GM21381 (cell line): Measurements from ENCODE around the gene TYK2.
A peak's percentile ranks its signal among the peaks of the same experiment; 100 is the strongest.
"Not testable (repeated sequence)": the region's sequence is repeated elsewhere in the genome, so short reads cannot be mapped to it uniquely, and the experiment has no call there.

Source experiments
- ATAC-seq: cut with Tn5 transposase; IDR thresholded peaks from one replicate; pipeline ENCODE4 v1.9.1; 2021; ENCODE audit warnings: mild to moderate bottlenecking, moderate library complexity; ENCODE audit not compliant: unreplicated experiment

The TYK2 gene

GRCh38 chr19:10336725-10337124, 43.6 kb downstream of the TYK2 start:
- not testable (repeated sequence) for ATAC-seq

GRCh38 chr19:10335352-10335985, 44.9 kb downstream of the TYK2 start:
- no peak for ATAC-seq

- ATAC-seq, result no peak
Observed at GRCh38 chr19:10334588-10335351, 45.6 kb downstream of the TYK2 start.

- ATAC-seq, result peak; percentile 8
Observed at GRCh38 chr19:10333758-10334587, 46.4 kb downstream of the TYK2 start.

GRCh38 chr19:10332965-10333757, 47.2 kb downstream of the TYK2 start, which contains the start of gene RAVER1:
Gene RAVER1, minus strand, starts transcription at chr19:10333529. Its CDS starts 22 bp downstream, at chr19:10333507.
- peak; percentile 88 for ATAC-seq

GRCh38 chr19:10332158-10332964, 48.0 kb downstream of the TYK2 start:
- ATAC-seq, result no peak

- ATAC-seq, result no peak
Observed at GRCh38 chr19:10329555-10329954, 50.8 kb downstream of the TYK2 start.

GRCh38 chr19:10328558-10329429, 51.6 kb downstream of the TYK2 start:
- ATAC-seq, result no peak

- no peak for ATAC-seq
Observed at GRCh38 chr19:10327793-10328192, 52.6 kb downstream of the TYK2 start.

- no peak for ATAC-seq
Observed at GRCh38 chr19:10325732-10326131, 54.6 kb downstream of the TYK2 start.

- ATAC-seq, result no peak
Observed at GRCh38 chr19:10321874-10322835, 58.2 kb downstream of the TYK2 start.

GRCh38 chr19:10321417-10321797, 59.0 kb downstream of the TYK2 start:
- ATAC-seq, result no peak

- ATAC-seq, result no peak
Observed at GRCh38 chr19:10320602-10321416, 59.6 kb downstream of the TYK2 start.

- no peak for ATAC-seq
Observed at GRCh38 chr19:10318807-10319682, 61.3 kb downstream of the TYK2 start.

- no peak for ATAC-seq
Observed at GRCh38 chr19:10317857-10318462, 62.4 kb downstream of the TYK2 start.
